Measurements from ENCODE around the gene AURKAIP1. TPM values are rescaled to one million over a fixed set of nuclear protein-coding genes. Genes with fewer than 3 reads are reported as not detected.

Gene AURKAIP1
- total and polyA plus RNA-seq, 2 donors (not counting 1 experiment from before 2014, with no cell fraction given) = 42.2 to 85.2 TPM

DNA sequence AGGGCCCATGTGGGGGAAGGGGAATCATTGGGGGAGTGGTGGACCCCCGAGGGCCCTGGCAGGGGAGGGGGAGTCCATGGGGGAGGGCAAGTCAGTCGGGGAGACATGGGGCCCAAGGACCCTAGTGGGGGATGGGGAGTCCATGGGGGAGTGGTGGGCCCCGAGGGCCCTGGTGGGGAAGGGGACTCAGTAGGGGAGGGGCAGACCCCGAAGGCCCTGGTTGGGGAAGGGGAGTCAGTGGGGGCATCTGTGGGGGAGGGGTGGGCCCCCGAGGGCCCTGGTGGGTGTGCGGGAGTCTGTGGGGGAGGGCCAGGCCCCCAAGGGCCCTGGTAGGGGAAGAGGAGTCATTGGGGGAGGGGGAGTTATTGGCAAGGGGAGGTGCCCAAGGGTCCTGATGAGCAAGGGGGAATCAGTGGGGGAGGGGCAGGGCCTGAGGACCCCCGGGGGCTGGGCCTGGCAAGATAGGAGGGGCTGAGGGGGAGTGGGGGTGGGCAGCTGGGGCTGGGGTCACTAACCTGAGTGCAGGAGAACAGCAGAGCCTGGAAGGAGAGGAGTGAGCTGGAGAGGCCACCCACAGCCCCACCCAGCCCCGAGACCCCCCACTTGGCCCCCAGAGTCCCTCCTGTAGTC lies 18.7 kb downstream of the AURKAIP1 start:
- no peak for DNase-seq (ENCODE audit: low read depth in 2 of 2)
- Histone ChIP-seq H3K36me3 (ENCODE audit: control insufficient read depth, insufficient read depth, low read length) (peaks cover 25% of the 10 kb centered on the region), H3K4me3 (replicated peaks in 1 of 4; ENCODE audit: control extremely low read depth in 1 of 4, insufficient read depth in 1 of 4, low read depth in 3 of 4, low read length in 4 of 4) (peak overlapping the region; percentile 91 to 98 (median 97)), H2AFZ (ENCODE audit: low read length) (no peak overlapping the region), H4K20me1 (ENCODE audit: control insufficient read depth, extremely low read depth, insufficient read depth, low read length) (no peaks in the 10 kb centered on the region), H3K27me3 (ENCODE audit: control insufficient read depth, insufficient read depth, low read length) (no peaks in the 10 kb centered on the region), H3K4me1 (ENCODE audit: control insufficient read depth, extremely low read depth, insufficient read depth, low read length) (peaks cover 40% of the 10 kb centered on the region), H3K4me2 (ENCODE audit: extremely low read depth, insufficient read depth, low read length) (peak overlapping the region; percentile 44), H3K27ac (ENCODE audit: insufficient read depth, low read length) (peak overlapping the region; percentile 96), H3K79me2 (ENCODE audit: control insufficient read depth, insufficient read depth, low read length) (peaks cover 62% of the 10 kb centered on the region), H3K9ac (ENCODE audit: insufficient read depth, low read length) (peak overlapping the region; percentile 92), H3K9me3 (ENCODE audit: control insufficient read depth, insufficient read depth, low read depth, low read length) (no peaks in the 10 kb centered on the region)
- TF ChIP-seq, protein P1, sequence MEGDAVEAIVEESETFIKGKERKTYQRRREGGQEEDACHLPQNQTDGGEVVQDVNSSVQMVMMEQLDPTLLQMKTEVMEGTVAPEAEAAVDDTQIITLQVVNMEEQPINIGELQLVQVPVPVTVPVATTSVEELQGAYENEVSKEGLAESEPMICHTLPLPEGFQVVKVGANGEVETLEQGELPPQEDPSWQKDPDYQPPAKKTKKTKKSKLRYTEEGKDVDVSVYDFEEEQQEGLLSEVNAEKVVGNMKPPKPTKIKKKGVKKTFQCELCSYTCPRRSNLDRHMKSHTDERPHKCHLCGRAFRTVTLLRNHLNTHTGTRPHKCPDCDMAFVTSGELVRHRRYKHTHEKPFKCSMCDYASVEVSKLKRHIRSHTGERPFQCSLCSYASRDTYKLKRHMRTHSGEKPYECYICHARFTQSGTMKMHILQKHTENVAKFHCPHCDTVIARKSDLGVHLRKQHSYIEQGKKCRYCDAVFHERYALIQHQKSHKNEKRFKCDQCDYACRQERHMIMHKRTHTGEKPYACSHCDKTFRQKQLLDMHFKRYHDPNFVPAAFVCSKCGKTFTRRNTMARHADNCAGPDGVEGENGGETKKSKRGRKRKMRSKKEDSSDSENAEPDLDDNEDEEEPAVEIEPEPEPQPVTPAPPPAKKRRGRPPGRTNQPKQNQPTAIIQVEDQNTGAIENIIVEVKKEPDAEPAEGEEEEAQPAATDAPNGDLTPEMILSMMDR (conservative IDR thresholded peaks at IDR 0.05 in 1 of 2, IDR thresholded peaks at IDR 0.05 in 1 of 2; ENCODE audit: low read depth in 1 of 2, low read length in 2 of 2) = no peak

DNA sequence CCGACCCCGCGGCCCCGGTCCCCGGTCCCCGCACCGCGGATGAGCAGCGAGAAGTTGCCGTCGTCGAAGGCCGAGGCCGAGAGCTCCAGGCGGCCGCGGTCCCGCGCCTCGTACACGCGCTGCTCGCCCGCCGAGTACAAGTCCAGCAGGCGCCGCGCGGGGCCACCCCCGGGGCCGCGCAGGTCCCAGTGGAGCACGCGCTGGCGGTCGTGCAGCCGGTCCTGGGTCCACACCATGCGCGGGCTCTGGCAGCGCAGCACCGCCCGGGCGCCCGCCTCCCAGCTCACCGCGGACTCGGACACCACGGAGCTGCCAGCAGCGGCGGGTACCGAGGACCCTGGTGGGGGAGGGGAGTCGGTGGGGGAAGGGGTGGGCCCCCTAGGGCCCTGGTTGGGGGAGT lies 19.6 kb downstream of the AURKAIP1 start:
- H3K4me2 ChIP-seq (ENCODE audit: extremely low read depth, insufficient read depth, low read length) = no peak overlapping the region
- no peak overlapping the region for H2AFZ ChIP-seq (ENCODE audit: low read length)
- H4K20me1 ChIP-seq (ENCODE audit: control insufficient read depth, extremely low read depth, insufficient read depth, low read length) = no peaks in the 10 kb centered on the region
- no peak overlapping the region for H3K9ac ChIP-seq (ENCODE audit: insufficient read depth, low read length)
- no peak for TF ChIP-seq EZH2 (IDR thresholded peaks at IDR 0.05; ENCODE audit: low read length, missing control alignments)
- TF ChIP-seq, protein P1 (conservative IDR thresholded peaks at IDR 0.05 in 1 of 2, IDR thresholded peaks at IDR 0.05 in 1 of 2; ENCODE audit: low read depth in 1 of 2, low read length in 2 of 2) = no peak
- no peak overlapping the region for H3K27ac ChIP-seq (ENCODE audit: insufficient read depth, low read length)
- peaks cover 25% of the 10 kb centered on the region for H3K36me3 ChIP-seq (ENCODE audit: control insufficient read depth, insufficient read depth, low read length)
- H3K4me3 ChIP-seq (replicated peaks in 1 of 4; ENCODE audit: control extremely low read depth in 1 of 4, insufficient read depth in 1 of 4, low read depth in 3 of 4, low read length in 4 of 4) = peak overlapping the region in 2 of 4 experiments; percentile 12 to 98
- no peaks in the 10 kb centered on the region for H3K9me3 ChIP-seq (ENCODE audit: control insufficient read depth, insufficient read depth, low read depth, low read length)
- peak; percentile 40 to 43 for DNase-seq (ENCODE audit: low read depth in 2 of 2)
- H3K4me1 ChIP-seq (ENCODE audit: control insufficient read depth, extremely low read depth, insufficient read depth, low read length) = peaks cover 34% of the 10 kb centered on the region
- no peaks in the 10 kb centered on the region for H3K27me3 ChIP-seq (ENCODE audit: control insufficient read depth, insufficient read depth, low read length)
- H3K79me2 ChIP-seq (ENCODE audit: control insufficient read depth, insufficient read depth, low read length) = peaks cover 62% of the 10 kb centered on the region

DNA sequence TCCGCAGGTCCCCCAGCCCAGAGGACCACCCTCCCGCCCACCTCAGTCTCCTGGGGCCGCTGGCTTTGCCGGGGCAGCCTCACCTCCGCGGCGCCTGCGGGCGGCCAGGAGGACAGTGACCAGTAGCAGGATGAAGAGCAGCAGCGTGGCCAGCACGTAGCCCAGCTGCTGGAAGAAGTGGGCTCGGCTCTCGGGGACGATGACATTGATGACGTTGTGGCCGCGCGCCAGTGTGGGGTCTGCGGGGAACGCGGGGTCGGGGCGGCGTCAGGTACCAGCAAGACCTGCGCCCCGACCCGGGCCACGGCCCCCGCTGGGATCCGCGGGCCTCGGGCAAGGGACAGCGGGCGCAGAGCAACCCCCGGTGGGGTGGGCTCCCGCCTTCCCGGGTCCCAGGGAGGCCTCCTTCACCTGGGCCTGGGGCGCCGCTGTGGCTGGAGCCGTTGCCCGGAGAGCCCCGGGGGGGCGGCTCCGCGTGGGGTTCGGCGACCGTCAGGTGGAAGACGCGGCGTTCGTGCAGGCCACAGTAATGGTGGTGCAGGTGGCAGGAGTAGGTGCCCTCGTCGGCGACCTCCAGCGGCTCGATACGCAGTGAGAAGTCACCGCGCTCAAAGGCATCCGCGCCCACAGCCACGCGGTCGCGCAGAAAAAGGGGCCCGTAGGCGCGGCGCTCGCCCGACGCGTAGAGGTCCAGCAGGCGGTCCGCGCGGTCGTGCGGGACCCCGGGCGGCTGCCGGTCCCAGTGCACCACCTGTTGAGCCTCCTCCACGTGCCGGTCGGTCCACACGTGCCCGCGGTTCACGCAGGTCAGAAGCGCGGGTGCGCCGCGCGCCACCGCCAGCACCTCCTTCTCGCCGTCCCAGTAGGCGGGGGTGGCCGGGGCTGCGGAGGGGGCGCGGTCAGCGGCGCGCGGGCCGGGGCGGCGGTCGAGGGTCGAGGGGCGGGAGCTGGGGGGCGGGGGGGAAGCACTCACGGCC lies 20.4 kb downstream of the AURKAIP1 start:
- Histone ChIP-seq H3K9me3 (ENCODE audit: control insufficient read depth, insufficient read depth, low read depth, low read length) (no peaks in the 10 kb centered on the region), H3K27me3 (ENCODE audit: control insufficient read depth, insufficient read depth, low read length) (no peaks in the 10 kb centered on the region), H3K9ac (ENCODE audit: insufficient read depth, low read length) (no peak overlapping the region), H3K4me2 (ENCODE audit: extremely low read depth, insufficient read depth, low read length) (peak overlapping the region; percentile 51), H3K4me1 (ENCODE audit: control insufficient read depth, extremely low read depth, insufficient read depth, low read length) (peaks cover 26% of the 10 kb centered on the region), H4K20me1 (ENCODE audit: control insufficient read depth, extremely low read depth, insufficient read depth, low read length) (no peaks in the 10 kb centered on the region), H3K79me2 (ENCODE audit: control insufficient read depth, insufficient read depth, low read length) (peaks cover 62% of the 10 kb centered on the region), H3K36me3 (ENCODE audit: control insufficient read depth, insufficient read depth, low read length) (peaks cover 25% of the 10 kb centered on the region), H3K4me3 (replicated peaks in 1 of 4; ENCODE audit: control extremely low read depth in 1 of 4, insufficient read depth in 1 of 4, low read depth in 3 of 4, low read length in 4 of 4) (peak overlapping the region in 2 of 4 experiments; percentile 10 to 98), H3K27ac (ENCODE audit: insufficient read depth, low read length) (no peak overlapping the region), H2AFZ (ENCODE audit: low read length) (no peak overlapping the region)
- DNase-seq (ENCODE audit: low read depth in 2 of 2) = no peak
- TF ChIP-seq, protein P1 (conservative IDR thresholded peaks at IDR 0.05 in 1 of 2, IDR thresholded peaks at IDR 0.05 in 1 of 2; ENCODE audit: low read depth in 1 of 2, low read length in 2 of 2) = no peak
- no peak for TF ChIP-seq EZH2 (IDR thresholded peaks at IDR 0.05; ENCODE audit: low read length, missing control alignments)
